H1 (cell line): ENCODE data around the gene ERMARD.

Source experiments
- EP300 ChIP-seq, 2 experiments: IDR thresholded peaks; 1 replicate in 1 of 2; 2 replicates in 1 of 2; pipeline ENCODE4 v1.6.1; 2011 to 2012; ENCODE audit warnings: low read depth in 2 of 2, low read length in 2 of 2, mild to moderate bottlenecking in 2 of 2, borderline replicate concordance in 1 of 2, inconsistent platforms in 1 of 2, moderate library complexity in 1 of 2
- GABPA ChIP-seq: IDR thresholded peaks from 2 replicates; pipeline ENCODE4 v1.6.1; 2011; ENCODE audit warnings: mild to moderate bottlenecking, low read length, moderate library complexity, borderline replicate concordance; ENCODE audit not compliant: insufficient read depth
- POLR2A ChIP-seq, 2 experiments: IDR thresholded peaks; 1 replicate in 1 of 2; 2 replicates in 1 of 2; pipeline ENCODE4 v1.6.1; 2011; ENCODE audit warnings: low read depth in 2 of 2, low read length in 2 of 2, mild to moderate bottlenecking in 2 of 2; ENCODE audit errors: control extremely low read depth in 1 of 2
- POLR2AphosphoS5 ChIP-seq: IDR thresholded peaks from 2 replicates; pipeline ENCODE4 v1.6.1; 2011; ENCODE audit warnings: low read depth, low read length
- TAF1 ChIP-seq: IDR thresholded peaks from 2 replicates; pipeline ENCODE4 v1.6.1; 2011; ENCODE audit warnings: mild to moderate bottlenecking, low read depth, low read length
- ZNF274 ChIP-seq: IDR thresholded peaks from 2 replicates; pipeline ENCODE4 v1.7.0; 2012; ENCODE audit warnings: low read length, borderline replicate concordance; ENCODE audit errors: extremely low read depth
- TF ChIP-seq, protein P1 (sequence below), 3 experiments: IDR thresholded peaks; 1 replicate in 2 of 3; 2 replicates in 1 of 3; pipeline versions ENCODE4 v1.5.1 to v1.6.1; 2011; ENCODE audit warnings: low read length in 3 of 3, mild to moderate bottlenecking in 3 of 3, inconsistent platforms in 2 of 3, low read depth in 1 of 3, moderate library complexity in 1 of 3; ENCODE audit not compliant: insufficient read depth in 1 of 3; ENCODE audit errors: control extremely low read depth in 1 of 3
- TF ChIP-seq, protein P2 (sequence below): fragments of 300-600 bp; sonication (generic); IDR thresholded peaks from 2 replicates; pipeline ENCODE4 v1.7.1; 2012; ENCODE audit warnings: low read length, moderate library complexity, mild to moderate bottlenecking, inconsistent platforms; ENCODE audit not compliant: insufficient replicate concordance

DNA sequence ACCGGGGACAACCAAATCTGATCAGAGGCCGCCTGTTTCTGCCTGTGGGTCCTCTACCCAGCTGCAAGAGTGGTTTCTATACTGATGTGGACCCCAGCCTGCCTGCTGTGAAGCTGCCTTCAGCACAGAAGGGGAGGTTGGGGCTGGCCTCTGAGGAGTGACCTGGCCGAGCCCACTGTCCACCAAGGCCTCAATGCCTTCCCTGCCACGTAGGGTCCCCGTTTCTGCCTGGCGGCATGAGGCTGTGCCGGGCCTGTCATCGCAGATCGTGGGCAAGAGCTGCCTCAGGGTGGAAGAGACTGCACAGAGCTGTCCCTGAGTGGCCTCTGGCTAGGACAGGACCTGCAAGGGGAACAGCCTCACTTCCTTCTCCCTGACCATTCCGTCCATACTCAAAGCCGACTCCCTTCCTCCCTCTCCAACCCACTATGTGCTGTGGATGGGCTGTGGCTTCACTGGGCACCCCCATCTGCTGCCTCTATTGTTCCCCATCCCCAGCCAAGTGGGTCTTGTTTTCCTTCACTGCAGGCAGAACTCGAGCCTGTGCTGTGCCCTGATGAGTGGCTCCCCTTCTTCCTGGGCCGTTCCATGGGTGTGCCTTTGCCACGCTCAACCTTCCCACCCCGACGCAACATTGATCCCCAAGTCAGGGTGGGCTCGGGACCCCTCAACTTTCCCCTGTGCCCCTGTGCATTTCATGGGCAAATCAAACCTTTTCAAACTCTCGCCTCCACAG, 60.3 kb downstream of the ERMARD start:
- TF ChIP-seq POLR2AphosphoS5 (no peak), POLR2A (IDR thresholded peaks at IDR 0.05; ENCODE audit: control extremely low read depth in 1 of 2, low read depth in 2 of 2, low read length in 2 of 2) (no peak), EP300 (IDR thresholded peaks at IDR 0.05; ENCODE audit: borderline replicate concordance in 1 of 2, low read depth in 2 of 2, low read length in 2 of 2) (no peak), GABPA (no peak), ZNF274 (no peak), TAF1 (no peak)
- TF ChIP-seq, protein P1, sequence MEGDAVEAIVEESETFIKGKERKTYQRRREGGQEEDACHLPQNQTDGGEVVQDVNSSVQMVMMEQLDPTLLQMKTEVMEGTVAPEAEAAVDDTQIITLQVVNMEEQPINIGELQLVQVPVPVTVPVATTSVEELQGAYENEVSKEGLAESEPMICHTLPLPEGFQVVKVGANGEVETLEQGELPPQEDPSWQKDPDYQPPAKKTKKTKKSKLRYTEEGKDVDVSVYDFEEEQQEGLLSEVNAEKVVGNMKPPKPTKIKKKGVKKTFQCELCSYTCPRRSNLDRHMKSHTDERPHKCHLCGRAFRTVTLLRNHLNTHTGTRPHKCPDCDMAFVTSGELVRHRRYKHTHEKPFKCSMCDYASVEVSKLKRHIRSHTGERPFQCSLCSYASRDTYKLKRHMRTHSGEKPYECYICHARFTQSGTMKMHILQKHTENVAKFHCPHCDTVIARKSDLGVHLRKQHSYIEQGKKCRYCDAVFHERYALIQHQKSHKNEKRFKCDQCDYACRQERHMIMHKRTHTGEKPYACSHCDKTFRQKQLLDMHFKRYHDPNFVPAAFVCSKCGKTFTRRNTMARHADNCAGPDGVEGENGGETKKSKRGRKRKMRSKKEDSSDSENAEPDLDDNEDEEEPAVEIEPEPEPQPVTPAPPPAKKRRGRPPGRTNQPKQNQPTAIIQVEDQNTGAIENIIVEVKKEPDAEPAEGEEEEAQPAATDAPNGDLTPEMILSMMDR (IDR thresholded peaks at IDR 0.05; ENCODE audit: control extremely low read depth in 1 of 3, insufficient read depth in 1 of 3, low read depth in 1 of 3, low read length in 3 of 3): no peak
- TF ChIP-seq, protein P2, sequence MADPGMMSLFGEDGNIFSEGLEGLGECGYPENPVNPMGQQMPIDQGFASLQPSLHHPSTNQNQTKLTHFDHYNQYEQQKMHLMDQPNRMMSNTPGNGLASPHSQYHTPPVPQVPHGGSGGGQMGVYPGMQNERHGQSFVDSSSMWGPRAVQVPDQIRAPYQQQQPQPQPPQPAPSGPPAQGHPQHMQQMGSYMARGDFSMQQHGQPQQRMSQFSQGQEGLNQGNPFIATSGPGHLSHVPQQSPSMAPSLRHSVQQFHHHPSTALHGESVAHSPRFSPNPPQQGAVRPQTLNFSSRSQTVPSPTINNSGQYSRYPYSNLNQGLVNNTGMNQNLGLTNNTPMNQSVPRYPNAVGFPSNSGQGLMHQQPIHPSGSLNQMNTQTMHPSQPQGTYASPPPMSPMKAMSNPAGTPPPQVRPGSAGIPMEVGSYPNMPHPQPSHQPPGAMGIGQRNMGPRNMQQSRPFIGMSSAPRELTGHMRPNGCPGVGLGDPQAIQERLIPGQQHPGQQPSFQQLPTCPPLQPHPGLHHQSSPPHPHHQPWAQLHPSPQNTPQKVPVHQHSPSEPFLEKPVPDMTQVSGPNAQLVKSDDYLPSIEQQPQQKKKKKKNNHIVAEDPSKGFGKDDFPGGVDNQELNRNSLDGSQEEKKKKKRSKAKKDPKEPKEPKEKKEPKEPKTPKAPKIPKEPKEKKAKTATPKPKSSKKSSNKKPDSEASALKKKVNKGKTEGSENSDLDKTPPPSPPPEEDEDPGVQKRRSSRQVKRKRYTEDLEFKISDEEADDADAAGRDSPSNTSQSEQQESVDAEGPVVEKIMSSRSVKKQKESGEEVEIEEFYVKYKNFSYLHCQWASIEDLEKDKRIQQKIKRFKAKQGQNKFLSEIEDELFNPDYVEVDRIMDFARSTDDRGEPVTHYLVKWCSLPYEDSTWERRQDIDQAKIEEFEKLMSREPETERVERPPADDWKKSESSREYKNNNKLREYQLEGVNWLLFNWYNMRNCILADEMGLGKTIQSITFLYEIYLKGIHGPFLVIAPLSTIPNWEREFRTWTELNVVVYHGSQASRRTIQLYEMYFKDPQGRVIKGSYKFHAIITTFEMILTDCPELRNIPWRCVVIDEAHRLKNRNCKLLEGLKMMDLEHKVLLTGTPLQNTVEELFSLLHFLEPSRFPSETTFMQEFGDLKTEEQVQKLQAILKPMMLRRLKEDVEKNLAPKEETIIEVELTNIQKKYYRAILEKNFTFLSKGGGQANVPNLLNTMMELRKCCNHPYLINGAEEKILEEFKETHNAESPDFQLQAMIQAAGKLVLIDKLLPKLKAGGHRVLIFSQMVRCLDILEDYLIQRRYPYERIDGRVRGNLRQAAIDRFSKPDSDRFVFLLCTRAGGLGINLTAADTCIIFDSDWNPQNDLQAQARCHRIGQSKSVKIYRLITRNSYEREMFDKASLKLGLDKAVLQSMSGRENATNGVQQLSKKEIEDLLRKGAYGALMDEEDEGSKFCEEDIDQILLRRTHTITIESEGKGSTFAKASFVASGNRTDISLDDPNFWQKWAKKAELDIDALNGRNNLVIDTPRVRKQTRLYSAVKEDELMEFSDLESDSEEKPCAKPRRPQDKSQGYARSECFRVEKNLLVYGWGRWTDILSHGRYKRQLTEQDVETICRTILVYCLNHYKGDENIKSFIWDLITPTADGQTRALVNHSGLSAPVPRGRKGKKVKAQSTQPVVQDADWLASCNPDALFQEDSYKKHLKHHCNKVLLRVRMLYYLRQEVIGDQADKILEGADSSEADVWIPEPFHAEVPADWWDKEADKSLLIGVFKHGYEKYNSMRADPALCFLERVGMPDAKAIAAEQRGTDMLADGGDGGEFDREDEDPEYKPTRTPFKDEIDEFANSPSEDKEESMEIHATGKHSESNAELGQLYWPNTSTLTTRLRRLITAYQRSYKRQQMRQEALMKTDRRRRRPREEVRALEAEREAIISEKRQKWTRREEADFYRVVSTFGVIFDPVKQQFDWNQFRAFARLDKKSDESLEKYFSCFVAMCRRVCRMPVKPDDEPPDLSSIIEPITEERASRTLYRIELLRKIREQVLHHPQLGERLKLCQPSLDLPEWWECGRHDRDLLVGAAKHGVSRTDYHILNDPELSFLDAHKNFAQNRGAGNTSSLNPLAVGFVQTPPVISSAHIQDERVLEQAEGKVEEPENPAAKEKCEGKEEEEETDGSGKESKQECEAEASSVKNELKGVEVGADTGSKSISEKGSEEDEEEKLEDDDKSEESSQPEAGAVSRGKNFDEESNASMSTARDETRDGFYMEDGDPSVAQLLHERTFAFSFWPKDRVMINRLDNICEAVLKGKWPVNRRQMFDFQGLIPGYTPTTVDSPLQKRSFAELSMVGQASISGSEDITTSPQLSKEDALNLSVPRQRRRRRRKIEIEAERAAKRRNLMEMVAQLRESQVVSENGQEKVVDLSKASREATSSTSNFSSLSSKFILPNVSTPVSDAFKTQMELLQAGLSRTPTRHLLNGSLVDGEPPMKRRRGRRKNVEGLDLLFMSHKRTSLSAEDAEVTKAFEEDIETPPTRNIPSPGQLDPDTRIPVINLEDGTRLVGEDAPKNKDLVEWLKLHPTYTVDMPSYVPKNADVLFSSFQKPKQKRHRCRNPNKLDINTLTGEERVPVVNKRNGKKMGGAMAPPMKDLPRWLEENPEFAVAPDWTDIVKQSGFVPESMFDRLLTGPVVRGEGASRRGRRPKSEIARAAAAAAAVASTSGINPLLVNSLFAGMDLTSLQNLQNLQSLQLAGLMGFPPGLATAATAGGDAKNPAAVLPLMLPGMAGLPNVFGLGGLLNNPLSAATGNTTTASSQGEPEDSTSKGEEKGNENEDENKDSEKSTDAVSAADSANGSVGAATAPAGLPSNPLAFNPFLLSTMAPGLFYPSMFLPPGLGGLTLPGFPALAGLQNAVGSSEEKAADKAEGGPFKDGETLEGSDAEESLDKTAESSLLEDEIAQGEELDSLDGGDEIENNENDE: no peak
